Erythroblast (primary cell): Measurements from ENCODE around the gene XPR1.

Experiments used
- GATA1 ChIP-seq: IDR thresholded peaks from 2 replicates; pipeline ENCODE4 v1.6.1; 2011; ENCODE audit warnings: low read depth, mild to moderate bottlenecking, control low read depth, low read length, moderate library complexity
- POLR2A ChIP-seq: IDR thresholded peaks from 2 replicates; pipeline ENCODE4 v1.6.1; 2011; ENCODE audit warnings: mild to moderate bottlenecking, low read length

- TF ChIP-seq POLR2A (no peak), GATA1 (no peak)
Measured at GRCh38 chr1:180680558-180681144, 48.8 kb downstream of the XPR1 start.
